GM04504 (cell line): ENCODE data around the gene MATK.
"Not testable (repeated sequence)": the region's sequence is repeated elsewhere in the genome, so short reads cannot be mapped to it uniquely, and the experiment has no call there.

ENCODE experiments used
- DNase-seq: peaks from one replicate; pipeline ENCODE4 v3.0.0-alpha.2; 2012; ENCODE audit warnings: low read depth

Gene MATK

DNA sequence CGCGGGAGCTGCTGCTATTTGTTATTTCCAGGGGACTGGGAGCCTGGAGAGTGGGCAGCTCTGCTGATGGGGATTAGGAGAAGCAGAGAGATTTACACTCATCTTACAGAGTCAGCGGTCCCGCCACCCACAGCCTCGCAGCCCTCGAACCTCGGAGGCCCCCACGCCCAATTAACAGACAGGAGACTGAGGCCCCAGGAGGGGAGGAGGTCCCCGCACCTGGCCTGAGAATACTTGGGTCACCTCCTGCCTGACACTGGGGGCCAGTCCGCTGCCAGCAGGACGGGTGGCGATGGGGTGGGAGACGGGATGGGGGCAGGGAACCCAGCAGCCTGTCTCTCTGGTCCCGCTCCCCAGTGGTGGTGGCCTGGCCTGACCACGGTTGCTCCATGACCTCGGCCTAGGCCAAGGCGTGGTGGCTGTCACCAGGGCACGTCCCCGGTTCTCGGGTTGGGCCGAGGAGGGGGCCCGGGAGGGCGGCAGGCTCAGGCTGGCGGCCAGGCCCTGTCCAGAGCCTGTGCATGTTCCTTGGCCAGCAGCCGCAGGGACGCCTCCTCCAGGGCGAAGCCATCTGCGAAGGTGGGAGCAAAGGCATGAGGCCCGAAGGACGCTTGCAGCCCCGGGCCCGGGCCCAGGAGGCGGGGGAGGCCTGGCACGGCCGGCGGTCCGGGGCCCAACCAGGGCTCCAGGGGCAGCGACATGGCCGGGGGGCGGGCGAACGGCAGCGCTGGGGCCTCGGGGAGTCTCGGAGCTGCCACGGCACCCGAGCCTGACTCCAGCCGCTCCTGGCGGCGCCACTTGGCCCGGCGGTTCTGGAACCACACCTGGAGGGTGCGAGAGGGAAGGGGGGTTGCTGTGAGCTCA is 15.8 kb downstream of the MATK start:
- DNase-seq: no peak

DNA sequence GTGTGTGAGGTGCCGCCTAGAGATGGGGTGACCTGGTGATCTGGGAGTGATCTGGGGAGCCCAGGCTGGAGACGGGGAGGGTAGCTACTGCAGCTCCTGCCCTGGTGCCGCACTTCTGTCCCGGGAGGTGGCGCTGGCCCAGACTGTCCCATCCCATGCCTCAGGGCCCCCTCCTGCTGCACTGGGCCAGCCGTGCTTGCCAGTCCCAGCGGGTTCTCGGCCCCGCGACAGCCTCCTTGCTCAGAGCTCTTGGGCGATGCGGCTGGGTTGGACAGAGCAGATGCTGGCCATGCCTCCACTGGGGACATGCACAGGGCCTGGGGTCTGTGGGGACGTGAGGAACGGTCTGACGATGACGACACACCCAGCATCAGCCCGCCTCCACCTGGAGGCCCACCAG is 16.7 kb downstream of the MATK start:
- no peak for DNase-seq

DNA sequence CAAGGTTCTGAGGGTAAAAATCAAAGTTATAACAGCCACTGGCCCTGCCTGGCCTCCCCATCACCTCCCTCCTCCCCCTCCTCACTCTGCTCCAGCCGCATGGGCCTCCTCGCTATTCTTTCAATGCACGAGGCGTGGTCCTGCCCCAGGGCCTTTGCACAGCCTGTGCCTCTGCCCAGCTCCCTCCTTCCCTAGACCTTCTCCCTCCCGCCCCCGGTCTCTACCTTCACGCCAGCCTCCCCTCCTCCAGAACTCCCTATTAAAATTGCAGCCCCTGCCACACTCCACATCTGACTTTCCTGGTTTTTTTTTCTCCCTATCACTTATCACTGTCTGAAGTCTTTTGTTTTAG is 17.5 kb downstream of the MATK start:
- DNase-seq: no peak

DNA sequence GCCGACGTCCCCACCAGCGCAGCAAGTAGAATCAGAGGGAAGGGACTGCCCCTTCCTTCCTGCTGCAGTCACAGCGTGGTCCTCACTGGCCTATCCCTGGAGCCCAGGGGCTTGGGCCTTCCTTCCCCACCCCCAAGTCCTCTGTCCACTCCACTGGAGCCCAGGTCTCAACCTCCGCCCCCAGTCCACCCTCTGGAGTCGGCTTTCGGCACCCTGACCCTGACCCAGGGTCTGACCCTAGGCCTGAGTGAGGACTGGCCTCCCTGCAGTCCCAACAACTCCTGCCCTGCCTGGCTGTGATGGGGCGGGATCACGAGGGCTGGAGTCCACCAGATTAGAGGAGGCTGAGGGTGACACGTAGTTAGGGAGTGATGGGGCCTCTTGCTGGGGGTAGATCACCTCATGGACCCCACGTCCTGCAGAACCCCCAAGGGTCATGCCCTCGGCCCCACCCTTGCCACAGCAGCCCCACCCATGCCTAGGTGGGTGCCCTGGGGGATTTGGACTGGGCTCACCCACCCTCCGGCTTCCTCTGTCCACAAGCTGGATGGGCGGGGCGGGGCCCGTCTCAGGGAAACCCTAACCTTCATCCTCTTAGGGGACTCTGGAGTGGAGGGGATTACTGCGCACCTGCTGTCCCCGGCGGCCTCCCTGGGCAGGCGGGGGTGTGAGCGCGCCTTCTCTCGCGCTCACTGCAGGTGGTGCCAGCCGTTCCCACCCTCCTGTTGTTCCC is 18.0 kb downstream of the MATK start:
- DNase-seq: no peak

DNA sequence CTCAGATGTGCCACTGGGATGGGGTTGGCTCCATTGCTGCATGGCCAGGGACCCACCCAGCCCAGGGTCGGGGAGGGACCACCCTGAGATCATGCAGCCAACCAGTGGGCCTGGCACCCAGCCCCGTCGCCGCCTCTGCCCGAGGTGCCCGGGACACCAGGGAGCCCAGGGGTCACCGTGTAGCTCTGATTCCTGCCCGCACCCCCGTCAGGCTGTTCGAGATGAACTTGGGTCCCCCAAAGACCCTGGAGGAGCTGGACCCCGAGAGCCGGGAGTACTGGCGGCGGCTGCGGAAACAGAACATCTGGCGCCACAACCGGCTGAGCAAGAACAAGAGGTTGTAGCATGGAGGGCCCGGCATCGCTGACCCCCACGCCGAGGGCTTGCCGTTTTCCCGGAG is 19.1 kb downstream of the MATK start:
- no peak for DNase-seq

DNA sequence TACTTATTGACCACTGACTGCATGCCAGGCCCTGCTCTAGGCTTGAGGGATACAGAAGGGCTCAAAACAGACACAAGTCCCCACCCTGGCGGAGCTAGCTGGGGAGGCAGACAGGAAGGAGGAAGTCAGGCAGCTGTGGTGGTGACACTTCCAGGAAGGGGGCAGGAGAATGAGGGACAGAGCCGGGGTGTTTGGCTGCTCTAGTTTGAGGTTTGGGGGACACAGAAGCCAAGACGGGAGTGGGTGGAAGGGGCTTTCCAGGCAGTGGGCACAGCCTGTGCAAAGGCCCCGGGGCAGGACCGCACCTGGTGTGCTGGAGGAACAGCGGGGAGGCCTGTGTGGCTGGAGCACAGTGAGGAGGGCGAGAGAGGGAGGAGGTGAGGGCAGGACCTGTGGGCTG is 19.7 kb downstream of the MATK start:
- no peak for DNase-seq

DNA sequence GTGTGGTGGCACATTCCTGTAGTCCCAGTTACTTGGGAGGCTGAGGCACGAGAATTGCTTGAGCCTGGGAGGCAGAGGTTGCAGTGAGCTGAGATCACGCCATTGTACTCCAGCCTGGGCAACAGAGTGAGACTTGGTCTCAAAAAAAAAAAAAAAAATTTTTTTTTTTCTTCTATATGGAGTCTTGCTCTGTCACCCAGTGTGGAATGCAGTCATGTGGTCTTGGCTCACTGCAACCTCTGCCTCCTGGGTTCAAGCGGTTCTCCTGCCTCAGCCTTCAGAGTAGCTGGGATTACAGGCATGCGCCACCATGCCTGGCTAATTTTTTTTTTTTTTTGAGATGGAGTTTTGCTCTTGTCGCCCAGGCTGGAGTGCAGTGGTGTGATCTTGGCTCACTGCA is 20.4 kb downstream of the MATK start:
- not testable (repeated sequence) for DNase-seq

DNA sequence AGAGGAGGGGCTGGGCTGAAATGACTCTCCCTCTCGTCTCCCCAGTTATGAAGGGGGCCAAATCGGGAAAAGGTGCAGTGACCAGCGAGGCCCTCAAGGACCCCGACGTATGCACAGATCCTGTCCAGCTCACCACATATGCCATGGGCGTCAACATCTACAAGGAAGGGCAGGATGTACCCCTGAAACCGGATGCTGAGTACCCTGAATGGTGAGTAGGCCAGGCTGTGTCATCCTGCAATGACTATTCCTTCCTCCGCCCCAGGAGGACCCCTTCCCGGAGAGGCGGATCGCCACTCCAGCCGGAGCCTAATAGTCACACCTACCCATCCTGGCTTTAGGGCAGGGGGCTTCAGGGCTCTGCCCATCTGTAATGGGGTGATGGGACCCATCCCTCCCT is 21.1 kb downstream of the MATK start:
- DNase-seq: no peak

DNA sequence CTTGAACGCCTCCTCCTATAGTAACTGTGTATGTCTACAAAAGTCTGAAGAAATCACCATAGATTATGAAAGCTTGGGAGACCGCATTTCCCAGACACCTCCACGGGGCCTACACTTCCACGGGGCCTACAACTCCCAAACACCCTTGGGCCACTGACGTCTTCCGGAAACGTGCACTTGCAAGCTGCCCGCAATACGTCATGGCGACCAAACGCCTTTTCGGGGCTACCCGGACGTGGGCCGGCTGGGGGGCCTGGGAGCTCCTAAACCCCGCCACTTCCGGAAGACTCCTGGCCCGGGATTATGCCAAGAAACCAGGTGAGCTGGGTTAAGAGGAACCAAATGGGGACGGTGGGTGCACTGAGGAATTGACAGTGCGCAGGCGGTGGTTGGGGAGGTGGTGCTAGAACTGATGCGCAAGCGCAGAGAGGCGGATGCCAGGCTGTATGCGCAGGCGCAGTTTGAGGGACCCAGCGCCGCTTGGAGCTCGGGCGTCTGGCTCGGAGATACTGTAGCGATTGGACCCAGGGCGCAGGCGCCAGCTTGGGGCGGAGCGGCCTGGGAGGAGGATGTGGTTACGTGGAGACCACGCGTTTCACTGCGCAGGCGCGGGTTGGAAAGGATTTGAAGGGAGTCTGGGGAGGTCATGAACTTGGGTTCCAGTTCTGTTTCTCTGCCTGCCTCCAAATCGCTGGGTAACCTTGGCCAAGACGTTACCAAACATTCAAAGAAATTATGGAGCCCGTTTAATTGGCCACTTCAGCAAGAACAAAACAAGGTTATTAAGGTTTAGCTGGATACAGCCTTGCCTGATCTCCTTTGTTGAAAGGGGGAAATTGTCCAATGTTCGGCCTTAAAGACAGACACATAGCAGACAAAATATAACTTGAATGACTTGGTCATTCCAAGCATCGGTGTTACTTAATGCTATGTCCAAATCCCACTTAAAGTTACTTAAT is 23.4 kb downstream of the MATK start, which contains the start of gene MRPL54:
Gene MRPL54 (plus strand): TSS at position 182 of the 959 bp plus-strand sequence. CDS start 19 bp downstream, at position 201.
- DNase-seq: peak; percentile 98

DNA sequence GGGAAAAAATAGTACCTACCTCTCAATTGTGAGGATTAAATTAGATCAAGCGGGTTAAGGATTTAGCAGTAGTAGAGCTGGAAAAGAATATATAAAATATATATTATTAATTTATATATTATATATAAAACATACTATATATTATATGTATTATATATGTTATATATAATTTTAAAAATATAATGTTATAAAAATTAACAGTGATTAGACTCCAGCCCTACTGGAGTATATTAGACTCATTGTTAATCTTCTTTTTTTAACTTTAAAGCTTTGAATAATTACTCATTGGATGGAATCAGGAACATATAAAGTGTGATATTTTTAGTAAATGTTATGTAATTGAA is 24.1 kb downstream of the MATK start:
- DNase-seq: no peak

DNA sequence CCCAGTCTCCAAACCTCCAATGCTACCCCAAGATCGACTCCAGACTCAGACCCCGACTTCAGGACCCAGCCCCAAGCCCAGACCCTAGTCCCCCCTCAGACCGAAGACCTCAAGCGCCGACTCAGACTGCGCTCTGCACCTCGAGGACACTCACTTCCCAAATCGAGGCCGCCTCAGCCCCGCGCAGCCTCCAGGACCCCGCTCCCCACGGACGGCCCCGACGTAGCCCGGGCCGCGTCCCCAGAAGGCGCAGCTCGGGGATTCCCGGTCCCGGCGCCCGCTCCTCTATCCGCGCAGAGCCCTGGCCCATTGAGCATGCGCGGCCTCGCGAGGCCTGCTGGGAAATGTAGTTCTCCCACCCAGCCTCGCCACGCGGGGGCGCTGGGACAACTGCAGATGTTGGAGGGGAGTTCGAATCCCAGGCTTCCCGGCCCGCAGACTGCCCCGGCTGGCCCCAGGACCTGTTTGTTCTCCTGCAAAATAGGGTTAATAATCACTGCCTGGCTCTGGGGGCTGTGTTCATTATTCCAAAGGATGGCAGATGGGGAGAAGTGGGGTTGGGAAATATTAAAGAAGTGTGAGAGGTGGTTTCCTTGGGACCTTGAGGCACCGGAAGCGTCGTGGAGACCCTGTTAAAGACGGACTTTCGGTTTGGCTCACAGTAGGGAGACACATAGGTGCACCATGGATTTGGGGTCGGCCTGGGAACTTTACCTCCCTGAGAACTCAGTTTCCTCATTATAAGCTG is 24.6 kb downstream of the MATK start, which contains the start of gene APBA3:
Gene APBA3 (minus strand): TSS at position 311 of the 748 bp plus-strand sequence. CDS start 1,428 bp downstream, outside the sequence.
- DNase-seq: peak; percentile 77

DNA sequence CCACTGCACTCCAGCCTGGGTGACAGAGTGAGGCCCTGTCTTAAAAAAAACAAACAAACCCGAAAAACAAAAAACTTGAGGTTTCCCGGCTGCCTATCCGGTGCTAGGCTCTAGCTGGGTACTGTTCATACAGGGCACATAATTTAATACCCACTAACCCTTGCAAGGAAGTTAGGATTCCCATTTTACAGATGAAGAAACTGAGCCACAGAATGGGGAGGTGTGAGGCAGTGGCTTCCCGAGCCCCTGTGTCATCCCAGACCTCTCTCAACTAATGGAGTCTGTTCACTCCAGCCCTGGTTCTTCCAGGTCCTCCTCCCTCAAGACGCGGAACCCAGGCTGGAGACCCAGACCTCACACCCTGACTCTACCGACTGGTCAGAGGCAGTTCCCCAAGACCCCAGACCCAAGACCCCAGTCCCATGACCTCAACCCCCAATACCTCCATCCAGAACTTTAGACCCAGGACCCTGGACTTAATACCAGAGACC is 25.3 kb downstream of the MATK start:
- no peak for DNase-seq

DNA sequence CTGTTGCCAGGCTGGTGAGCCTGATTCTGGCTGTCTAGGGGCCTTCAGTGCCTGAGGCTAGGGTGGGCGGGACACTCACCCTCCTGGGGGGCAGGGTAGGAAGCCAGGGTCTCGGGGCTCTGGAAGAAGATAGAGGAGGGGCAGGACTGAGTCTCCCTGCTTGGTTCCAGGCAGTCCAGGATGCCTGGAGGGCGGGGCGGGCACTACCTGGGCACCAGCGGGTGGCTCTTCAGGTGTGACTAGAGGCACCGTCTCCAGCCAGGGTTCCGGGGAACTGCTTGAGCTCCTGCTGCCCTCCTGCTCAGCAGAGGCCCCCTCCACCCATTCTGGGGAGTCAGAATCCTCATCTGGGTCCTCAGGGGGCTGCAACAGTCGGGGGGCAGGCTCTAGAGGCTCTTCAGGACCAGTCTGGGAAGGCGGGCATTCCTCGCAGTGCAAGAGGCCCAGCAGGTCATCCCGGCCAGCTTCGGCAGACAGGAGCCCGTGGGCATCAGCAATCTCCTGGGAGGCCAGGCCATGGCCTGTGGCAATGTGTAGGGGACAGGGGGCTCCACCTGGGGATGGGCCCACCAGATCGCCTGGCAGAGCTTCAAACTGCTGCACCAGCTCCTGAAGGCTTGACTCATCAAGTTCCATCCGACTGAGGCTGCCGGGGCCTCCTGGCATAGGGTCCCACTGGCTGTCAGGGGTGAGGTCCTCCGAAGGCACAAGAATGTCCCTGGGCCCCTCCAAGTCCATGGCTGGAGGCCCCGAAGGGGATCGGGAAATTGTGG is 26.5 kb downstream of the MATK start:
- no peak for DNase-seq

DNA sequence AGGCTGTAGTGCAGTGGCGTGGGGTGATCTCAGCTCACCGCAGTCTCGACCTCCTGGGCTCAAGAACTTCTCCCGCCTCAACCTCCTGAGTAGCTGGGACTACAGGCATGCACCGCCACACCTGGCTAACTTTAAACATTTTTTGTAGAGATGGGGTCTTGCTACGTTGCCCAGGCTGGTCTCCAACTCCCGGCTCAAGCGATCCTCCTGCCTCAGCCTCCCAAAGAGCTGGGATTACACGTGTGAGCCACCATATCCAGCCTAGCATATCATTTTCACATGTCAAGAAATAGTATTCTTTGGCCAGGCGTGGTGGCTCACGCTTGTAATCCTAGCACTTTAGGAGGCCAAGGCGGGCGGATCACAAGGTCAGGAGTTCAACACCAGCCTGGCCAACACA is 27.9 kb downstream of the MATK start:
- DNase-seq: not testable (repeated sequence)

DNA sequence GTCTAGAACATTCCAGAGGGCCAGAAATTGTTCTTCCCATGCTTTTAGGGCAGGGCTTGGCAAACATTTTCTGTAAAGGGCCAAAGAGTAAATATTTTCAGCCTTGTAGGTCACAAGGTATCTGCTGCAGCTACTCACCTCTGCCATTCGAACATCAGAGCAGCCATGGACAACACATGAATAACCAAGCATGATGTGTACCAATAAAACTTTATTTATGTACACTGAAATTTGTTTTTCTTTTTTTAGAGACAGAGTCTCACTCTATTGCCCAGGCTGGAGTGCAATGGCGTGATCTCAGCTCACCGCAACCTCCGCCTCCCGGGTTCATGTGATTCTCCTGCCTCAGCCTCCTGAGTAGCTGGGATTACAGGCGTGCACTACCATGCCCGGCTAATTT is 28.5 kb downstream of the MATK start:
- DNase-seq: not testable (repeated sequence)

DNA sequence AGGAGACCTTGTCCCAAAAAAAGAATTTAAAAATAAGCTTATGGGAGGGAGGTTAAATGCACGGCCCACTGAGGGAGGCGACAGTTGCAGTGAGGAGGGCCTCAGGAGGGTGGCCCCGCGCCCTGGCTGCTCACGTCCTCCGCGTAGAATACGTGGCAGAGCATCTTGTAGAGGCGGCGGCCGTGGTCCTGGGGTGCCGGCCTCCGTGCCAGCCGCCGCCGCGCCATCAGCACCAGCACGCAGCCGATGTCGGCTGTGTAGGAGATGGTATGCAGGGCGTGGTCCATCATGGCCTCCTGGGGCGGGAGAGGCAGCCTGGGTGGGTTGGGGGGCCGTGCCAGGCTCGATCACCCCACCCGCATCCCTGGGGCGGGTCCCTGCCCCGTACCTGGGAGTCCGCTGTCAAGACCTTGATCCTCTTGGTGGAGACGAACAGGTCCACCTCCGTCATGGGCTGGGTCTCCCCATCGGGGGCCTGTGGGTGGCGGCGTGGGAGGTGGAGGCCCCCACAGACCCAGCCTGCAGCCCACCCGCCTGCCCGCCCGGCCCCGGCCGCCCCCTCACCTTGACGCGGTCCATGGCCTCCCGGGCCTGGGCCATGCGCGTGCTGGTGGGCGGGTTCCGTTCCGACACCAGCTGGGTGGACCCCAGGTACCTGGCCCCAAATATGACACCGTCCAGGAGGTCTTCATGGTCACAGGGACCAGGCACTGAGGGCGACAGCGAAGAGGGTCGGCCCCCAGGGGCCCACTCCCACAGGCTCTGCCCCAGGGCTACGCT is 32.4 kb downstream of the MATK start:
- DNase-seq: no peak

DNA sequence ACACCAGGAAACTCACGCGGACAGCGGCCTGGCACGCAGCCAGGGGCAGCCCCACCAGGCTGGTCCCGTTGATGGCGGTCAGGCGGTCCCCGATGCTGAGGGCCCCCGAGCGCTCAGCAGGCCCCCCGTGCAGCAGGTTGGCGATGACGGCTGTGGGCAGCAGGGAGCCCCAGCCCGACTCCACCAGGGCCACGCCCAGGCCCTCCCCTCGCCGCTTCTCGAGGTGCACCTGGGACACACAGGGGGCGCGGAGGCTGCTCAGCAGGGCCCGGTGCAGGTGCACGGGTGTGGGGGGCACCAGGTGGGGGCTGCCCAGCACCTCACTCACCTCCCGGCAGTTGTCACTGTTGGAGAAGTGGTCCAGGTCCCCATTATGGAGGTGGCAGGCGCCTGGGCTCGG is 33.7 kb downstream of the MATK start:
- DNase-seq: no peak

DNA sequence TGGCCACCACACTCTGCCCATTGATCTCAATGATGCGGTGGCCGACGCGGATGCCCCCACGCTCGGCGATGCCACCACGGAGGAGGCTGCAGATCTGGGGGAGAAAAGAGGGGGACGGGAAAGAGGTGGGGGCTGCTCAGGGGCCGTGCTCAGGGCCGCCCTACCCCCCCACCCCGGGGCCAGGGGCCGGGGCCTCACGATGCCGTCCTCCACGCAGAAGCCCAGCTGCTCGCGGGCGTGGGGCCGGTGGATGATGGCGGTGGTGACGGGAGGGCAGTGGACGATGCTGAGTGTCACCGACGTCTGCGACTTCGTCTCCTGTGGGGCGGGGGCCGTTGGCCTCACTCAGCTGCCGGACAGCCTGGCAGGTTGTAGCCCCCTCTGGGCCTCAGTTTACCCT is 34.9 kb downstream of the MATK start:
- no peak for DNase-seq

DNA sequence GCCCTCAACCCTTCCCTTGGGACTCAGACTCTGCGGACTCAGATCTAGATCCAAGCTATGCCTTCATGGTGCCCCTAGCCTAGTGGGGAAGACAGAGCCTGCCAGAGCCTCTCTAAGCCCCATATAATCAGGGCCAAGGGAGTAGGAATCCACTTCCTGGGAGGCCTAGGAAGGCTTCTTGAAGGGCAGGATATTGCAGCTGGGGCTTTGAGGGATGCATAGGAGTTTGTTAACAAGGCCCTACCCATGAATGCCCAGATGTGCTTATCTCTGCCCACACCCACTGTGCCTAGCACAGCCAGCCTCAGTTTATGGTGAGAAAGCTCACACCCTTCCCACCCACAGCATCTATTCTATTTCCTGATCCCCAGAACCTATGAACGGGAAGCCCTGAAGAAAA is 36.0 kb downstream of the MATK start:
- no peak for DNase-seq

DNA sequence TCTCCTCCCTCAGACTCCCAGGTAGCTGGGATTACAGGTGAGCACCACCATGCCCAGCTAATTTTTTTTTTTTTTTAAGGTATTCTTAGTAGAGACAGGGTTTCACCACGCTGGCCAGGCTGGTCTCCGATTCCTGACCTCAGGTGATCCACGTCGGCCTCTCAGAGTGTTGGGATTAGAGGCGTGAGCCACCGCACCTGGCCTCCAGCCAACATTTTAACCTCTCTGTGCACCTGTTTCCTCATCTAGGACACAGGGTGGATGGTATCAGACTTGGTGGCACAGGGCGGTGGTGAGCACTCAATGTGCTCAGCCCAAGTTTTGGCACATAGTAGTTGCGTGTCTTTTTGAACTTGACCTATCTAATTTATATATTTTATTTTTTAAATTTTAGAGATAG is 37.2 kb downstream of the MATK start:
- DNase-seq: no peak
